ENCODE data around the gene OBSL1.

Gene OBSL1

GRCh38 chr2:219502618-219503017 lies 68.7 kb downstream of the OBSL1 start:
- no peak overlapping the region for H3K27ac Mint-ChIP-seq
- peaks cover 72% of the 10 kb centered on the region for H3K36me3 Mint-ChIP-seq (ENCODE audit: low read depth)

GRCh38 chr2:219501849-219502248 lies 69.5 kb downstream of the OBSL1 start:
- peaks cover 17% of the 10 kb centered on the region for H3K27me3 Mint-ChIP-seq
- no peak overlapping the region for H3K27ac Mint-ChIP-seq
- no peak for DNase-seq
- H3K4me1 Mint-ChIP-seq (ENCODE audit: low read depth), result peaks cover 36% of the 10 kb centered on the region
- H3K9me3 Mint-ChIP-seq, result no peaks in the 10 kb centered on the region
- peaks cover 68% of the 10 kb centered on the region for H3K36me3 Mint-ChIP-seq (ENCODE audit: low read depth)
- no peak overlapping the region for H3K4me3 Mint-ChIP-seq

More at GRCh38 chr2:219502618-219503017, 68.7 kb downstream of the OBSL1 start:
- Mint-ChIP-seq H3K9me3 (no peaks in the 10 kb centered on the region), H3K4me1 (ENCODE audit: low read depth) (peaks cover 30% of the 10 kb centered on the region), H3K27me3 (peaks cover 13% of the 10 kb centered on the region), H3K4me3 (no peak overlapping the region)
- DNase-seq, result no peak
